Kidney tubule cell (primary cell): ENCODE results near the gene SMIM21.
A peak's percentile ranks its signal among the peaks of the same experiment; 100 is the strongest.

Experiments used
- DNase-seq: peaks from one replicate; pipeline ENCODE4 v3.0.0-alpha.2; 2018; ENCODE audit warnings: low spot score

The SMIM21 gene

GRCh38 chr18:75422341-75422910 lies 5.1 kb downstream of the SMIM21 start:
- DNase-seq, result no peak

- DNase-seq, result no peak
Measured at GRCh38 chr18:75421656-75422055, 5.8 kb downstream of the SMIM21 start.

- peak; percentile 60 for DNase-seq
Measured at GRCh38 chr18:75418293-75419005, 9.1 kb downstream of the SMIM21 start.

- no peak for DNase-seq
Measured at GRCh38 chr18:75410611-75411010, 16.9 kb downstream of the SMIM21 start.

GRCh38 chr18:75409806-75410205 lies 17.7 kb downstream of the SMIM21 start:
- DNase-seq, result no peak

GRCh38 chr18:75408554-75409506 lies 18.7 kb downstream of the SMIM21 start:
- DNase-seq, result peak; percentile 99

- DNase-seq, result peak; percentile 48
Measured at GRCh38 chr18:75407468-75408437, 19.8 kb downstream of the SMIM21 start.

GRCh38 chr18:75406491-75407445 lies 20.7 kb downstream of the SMIM21 start:
- DNase-seq, result no peak

GRCh38 chr18:75405351-75405750 lies 22.2 kb downstream of the SMIM21 start:
- peak; percentile 89 for DNase-seq

- no peak for DNase-seq
Measured at GRCh38 chr18:75400366-75400765, 27.1 kb downstream of the SMIM21 start.

GRCh38 chr18:75395137-75395536 lies 32.4 kb downstream of the SMIM21 start:
- DNase-seq, result no peak

- DNase-seq, result no peak
Measured at GRCh38 chr18:75393721-75394120, 33.8 kb downstream of the SMIM21 start.

- no peak for DNase-seq
Measured at GRCh38 chr18:75392226-75392578, 35.3 kb downstream of the SMIM21 start.

GRCh38 chr18:75391279-75392225 lies 36.0 kb downstream of the SMIM21 start:
- no peak for DNase-seq

GRCh38 chr18:75390854-75391253 lies 36.6 kb downstream of the SMIM21 start:
- no peak for DNase-seq

- peak; percentile 6 for DNase-seq
Measured at GRCh38 chr18:75384144-75384543, 43.4 kb downstream of the SMIM21 start.

- DNase-seq, result no peak
Measured at GRCh38 chr18:75378376-75379315, 48.9 kb downstream of the SMIM21 start.

GRCh38 chr18:75377926-75378325 lies 49.6 kb downstream of the SMIM21 start:
- DNase-seq, result no peak
